ENCODE results near the gene GUCY1A2.

Gene GUCY1A2

GRCh38 chr11:106681435-106681834, 336.8 kb downstream of the GUCY1A2 start:
- DNase-seq (ENCODE audit: low spot score) = no peak
- no CpG with 5 or more reads among the region's 2 CpGs for WGBS, 2 donors (ENCODE audit: extremely low coverage in 2 of 2, insufficient read length in 2 of 2, insufficient replicate concordance in 1 of 2)
- no peak overlapping the region for H3K23ac ChIP-seq (ENCODE audit: low read depth, low read length, poor library complexity)
- H3K9me3 ChIP-seq (replicated peaks in 1 of 2; ENCODE audit: control insufficient read depth in 2 of 2, insufficient read depth in 1 of 2, low read depth in 1 of 2, low read length in 2 of 2) = no peaks in the 10 kb centered on the region
- peaks cover 0 to 3% of the 10 kb centered on the region in 2 donors for H3K4me1 ChIP-seq (ENCODE audit: control insufficient read depth in 2 of 2, insufficient read depth in 1 of 2, low read depth in 1 of 2, low read length in 2 of 2)
- no peak overlapping the region for H3K4ac ChIP-seq (ENCODE audit: low read length)
- no peak overlapping the region for H3K9ac ChIP-seq (ENCODE audit: low read depth, low read length, poor library complexity)
- no peak overlapping the region for H2BK5ac ChIP-seq (ENCODE audit: low read length)
- no peak overlapping the region for H2BK15ac ChIP-seq (ENCODE audit: low read length)
- no peak overlapping the region for H2AFZ ChIP-seq (ENCODE audit: low read length)
- no peak overlapping the region for H3K18ac ChIP-seq (ENCODE audit: low read length)
- H3K27ac ChIP-seq (replicated peaks; ENCODE audit: low read length) = no peak overlapping the region
- H2BK12ac ChIP-seq (ENCODE audit: low read length) = no peak overlapping the region
- no peak overlapping the region for H3K14ac ChIP-seq (ENCODE audit: low read length)
- no peaks in the 10 kb centered on the region for H3K36me3 ChIP-seq (replicated peaks in 1 of 2; ENCODE audit: control insufficient read depth in 2 of 2, insufficient read depth in 2 of 2, low read length in 2 of 2)
- no peak overlapping the region for H4K91ac ChIP-seq (ENCODE audit: low read depth, low read length, poor library complexity)
- no peak overlapping the region for H4K8ac ChIP-seq (ENCODE audit: low read depth, low read length)
- no peaks in the 10 kb centered on the region for H3K79me1 ChIP-seq (ENCODE audit: low read depth, low read length)
- no peak overlapping the region for H3K4me2 ChIP-seq (ENCODE audit: insufficient read depth, low read length, poor library complexity, severe bottlenecking)
- no peak overlapping the region for H3K4me3 ChIP-seq (ENCODE audit: low read length in 2 of 2)
- H3K27me3 ChIP-seq (ENCODE audit: control insufficient read depth in 3 of 3, insufficient read depth in 3 of 3, low read depth in 1 of 3, low read length in 3 of 3) = no peaks in the 10 kb centered on the region
- no peak overlapping the region for H2BK120ac ChIP-seq (ENCODE audit: low read depth, low read length)
- H2AK5ac ChIP-seq (ENCODE audit: low read depth, low read length) = no peak overlapping the region

GRCh38 chr11:106679581-106679980, 338.7 kb downstream of the GUCY1A2 start:
- H2AK5ac ChIP-seq (ENCODE audit: low read depth, low read length) = no peak overlapping the region
- H3K27ac ChIP-seq (replicated peaks; ENCODE audit: low read length) = no peak overlapping the region
- H2BK12ac ChIP-seq (ENCODE audit: low read length) = no peak overlapping the region
- H4K8ac ChIP-seq (ENCODE audit: low read depth, low read length) = no peak overlapping the region
- DNase-seq (ENCODE audit: low spot score) = no peak
- H4K91ac ChIP-seq (ENCODE audit: low read depth, low read length, poor library complexity) = no peak overlapping the region
- H3K4me2 ChIP-seq (ENCODE audit: insufficient read depth, low read length, poor library complexity, severe bottlenecking) = no peak overlapping the region
- no peaks in the 10 kb centered on the region for H3K27me3 ChIP-seq (ENCODE audit: control insufficient read depth in 3 of 3, insufficient read depth in 3 of 3, low read depth in 1 of 3, low read length in 3 of 3)
- H3K36me3 ChIP-seq (replicated peaks in 1 of 2; ENCODE audit: control insufficient read depth in 2 of 2, insufficient read depth in 2 of 2, low read length in 2 of 2) = no peaks in the 10 kb centered on the region
- H2BK120ac ChIP-seq (ENCODE audit: low read depth, low read length) = no peak overlapping the region
- no peak overlapping the region for H3K9ac ChIP-seq (ENCODE audit: low read depth, low read length, poor library complexity)
- peaks cover 0 to 3% of the 10 kb centered on the region in 2 donors for H3K4me1 ChIP-seq (ENCODE audit: control insufficient read depth in 2 of 2, insufficient read depth in 1 of 2, low read depth in 1 of 2, low read length in 2 of 2)
- H3K79me1 ChIP-seq (ENCODE audit: low read depth, low read length) = no peaks in the 10 kb centered on the region
- no peak overlapping the region for H3K4ac ChIP-seq (ENCODE audit: low read length)
- H3K14ac ChIP-seq (ENCODE audit: low read length) = no peak overlapping the region
- no peak overlapping the region for H3K23ac ChIP-seq (ENCODE audit: low read depth, low read length, poor library complexity)
- H2BK15ac ChIP-seq (ENCODE audit: low read length) = no peak overlapping the region
- no CpG with 5 or more reads among the region's 1 CpG for WGBS, 2 donors (ENCODE audit: extremely low coverage in 2 of 2, insufficient read length in 2 of 2, insufficient replicate concordance in 1 of 2)
- H2AFZ ChIP-seq (ENCODE audit: low read length) = no peak overlapping the region
- H3K9me3 ChIP-seq (replicated peaks in 1 of 2; ENCODE audit: control insufficient read depth in 2 of 2, insufficient read depth in 1 of 2, low read depth in 1 of 2, low read length in 2 of 2) = no peaks in the 10 kb centered on the region
- no peak overlapping the region for H3K4me3 ChIP-seq (ENCODE audit: low read length in 2 of 2)
- no peak overlapping the region for H2BK5ac ChIP-seq (ENCODE audit: low read length)
- no peak overlapping the region for H3K18ac ChIP-seq (ENCODE audit: low read length)

GRCh38 chr11:106679181-106679580, 339.1 kb downstream of the GUCY1A2 start:
- no CpG with 5 or more reads among the region's 3 CpGs for WGBS, 2 donors (ENCODE audit: extremely low coverage in 2 of 2, insufficient read length in 2 of 2, insufficient replicate concordance in 1 of 2)
- H3K27me3 ChIP-seq (ENCODE audit: control insufficient read depth in 3 of 3, insufficient read depth in 3 of 3, low read depth in 1 of 3, low read length in 3 of 3) = no peaks in the 10 kb centered on the region
- no peak overlapping the region for H2BK12ac ChIP-seq (ENCODE audit: low read length)

GRCh38 chr11:106670069-106670468, 348.2 kb downstream of the GUCY1A2 start:
- H3K23ac ChIP-seq (ENCODE audit: low read depth, low read length, poor library complexity) = no peak overlapping the region
- no CpG with 5 or more reads among the region's 1 CpG for WGBS, 2 donors (ENCODE audit: extremely low coverage in 2 of 2, insufficient read length in 2 of 2, insufficient replicate concordance in 1 of 2)
- H3K4ac ChIP-seq (ENCODE audit: low read length) = no peak overlapping the region
- no peaks in the 10 kb centered on the region for H3K9me3 ChIP-seq (replicated peaks in 1 of 2; ENCODE audit: control insufficient read depth in 2 of 2, insufficient read depth in 1 of 2, low read depth in 1 of 2, low read length in 2 of 2)
- H3K4me3 ChIP-seq (ENCODE audit: low read length in 2 of 2) = no peak overlapping the region
- H3K9ac ChIP-seq (ENCODE audit: low read depth, low read length, poor library complexity) = no peak overlapping the region
- no peak overlapping the region for H2BK15ac ChIP-seq (ENCODE audit: low read length)
- no peak overlapping the region for H3K4me2 ChIP-seq (ENCODE audit: insufficient read depth, low read length, poor library complexity, severe bottlenecking)
- H3K27me3 ChIP-seq (ENCODE audit: control insufficient read depth in 3 of 3, insufficient read depth in 3 of 3, low read depth in 1 of 3, low read length in 3 of 3) = no peaks in the 10 kb centered on the region
- H2BK12ac ChIP-seq (ENCODE audit: low read length) = no peak overlapping the region
- no peaks in the 10 kb centered on the region for H3K36me3 ChIP-seq (replicated peaks in 1 of 2; ENCODE audit: control insufficient read depth in 2 of 2, insufficient read depth in 2 of 2, low read length in 2 of 2)
- no peak overlapping the region for H3K14ac ChIP-seq (ENCODE audit: low read length)
- H2BK120ac ChIP-seq (ENCODE audit: low read depth, low read length) = no peak overlapping the region
- no peak overlapping the region for H2AK5ac ChIP-seq (ENCODE audit: low read depth, low read length)
- no peak overlapping the region for H2AFZ ChIP-seq (ENCODE audit: low read length)
- H3K27ac ChIP-seq (replicated peaks; ENCODE audit: low read length) = no peak overlapping the region
- no peak overlapping the region for H2BK5ac ChIP-seq (ENCODE audit: low read length)
- no peak for DNase-seq (ENCODE audit: low spot score)
- no peaks in the 10 kb centered on the region for H3K4me1 ChIP-seq (ENCODE audit: control insufficient read depth in 2 of 2, insufficient read depth in 1 of 2, low read depth in 1 of 2, low read length in 2 of 2)
- H3K79me1 ChIP-seq (ENCODE audit: low read depth, low read length) = no peaks in the 10 kb centered on the region
- no peak overlapping the region for H4K8ac ChIP-seq (ENCODE audit: low read depth, low read length)
- H3K18ac ChIP-seq (ENCODE audit: low read length) = no peak overlapping the region
- no peak overlapping the region for H4K91ac ChIP-seq (ENCODE audit: low read depth, low read length, poor library complexity)

More at GRCh38 chr11:106679181-106679580, 339.1 kb downstream of the GUCY1A2 start:
- DNase-seq (ENCODE audit: low spot score) = no peak
- no peak overlapping the region for H2BK5ac ChIP-seq (ENCODE audit: low read length)
- no peak overlapping the region for H4K91ac ChIP-seq (ENCODE audit: low read depth, low read length, poor library complexity)
- peaks cover 0 to 3% of the 10 kb centered on the region in 2 donors for H3K4me1 ChIP-seq (ENCODE audit: control insufficient read depth in 2 of 2, insufficient read depth in 1 of 2, low read depth in 1 of 2, low read length in 2 of 2)
- no peak overlapping the region for H4K8ac ChIP-seq (ENCODE audit: low read depth, low read length)
- H2BK120ac ChIP-seq (ENCODE audit: low read depth, low read length) = no peak overlapping the region
- H3K4me3 ChIP-seq (ENCODE audit: low read length in 2 of 2) = no peak overlapping the region
- H2AK5ac ChIP-seq (ENCODE audit: low read depth, low read length) = no peak overlapping the region
- H3K9me3 ChIP-seq (replicated peaks in 1 of 2; ENCODE audit: control insufficient read depth in 2 of 2, insufficient read depth in 1 of 2, low read depth in 1 of 2, low read length in 2 of 2) = no peaks in the 10 kb centered on the region
- H3K23ac ChIP-seq (ENCODE audit: low read depth, low read length, poor library complexity) = no peak overlapping the region
- H3K18ac ChIP-seq (ENCODE audit: low read length) = no peak overlapping the region
- no peak overlapping the region for H3K9ac ChIP-seq (ENCODE audit: low read depth, low read length, poor library complexity)
- no peak overlapping the region for H3K14ac ChIP-seq (ENCODE audit: low read length)
- H3K27ac ChIP-seq (replicated peaks; ENCODE audit: low read length) = no peak overlapping the region
- H3K4me2 ChIP-seq (ENCODE audit: insufficient read depth, low read length, poor library complexity, severe bottlenecking) = no peak overlapping the region
- H2BK15ac ChIP-seq (ENCODE audit: low read length) = no peak overlapping the region
- no peaks in the 10 kb centered on the region for H3K36me3 ChIP-seq (replicated peaks in 1 of 2; ENCODE audit: control insufficient read depth in 2 of 2, insufficient read depth in 2 of 2, low read length in 2 of 2)
- no peak overlapping the region for H2AFZ ChIP-seq (ENCODE audit: low read length)
- H3K4ac ChIP-seq (ENCODE audit: low read length) = no peak overlapping the region
- no peaks in the 10 kb centered on the region for H3K79me1 ChIP-seq (ENCODE audit: low read depth, low read length)
